AG09309 (cell line): Measurements from ENCODE around the gene MAN1C1.

Source experiments
- DNase-seq: peaks from one replicate; pipeline ENCODE4 v3.0.0-alpha.2; 2010; ENCODE audit warnings: low read depth
- H3K4me3 ChIP-seq: 2 replicates; pipeline ENCODE4 v1.5.1; 2011; ENCODE audit warnings: mild to moderate bottlenecking, low read depth, low read length, moderate library complexity; ENCODE audit not compliant: control insufficient read depth
- CTCF ChIP-seq: IDR thresholded peaks from 2 replicates; pipeline ENCODE4 v1.5.1; 2011; ENCODE audit warnings: mild to moderate bottlenecking, low read depth, low read length, inconsistent platforms; ENCODE audit not compliant: insufficient read depth, control insufficient read depth; ENCODE audit errors: missing control alignments

Gene MAN1C1

GRCh38 chr1:25755475-25756125 is 139.0 kb downstream of the MAN1C1 start:
- no peak for DNase-seq
- TF ChIP-seq CTCF: no peak
- H3K4me3 ChIP-seq: no peak overlapping the region

GRCh38 chr1:25756215-25756614 is 139.6 kb downstream of the MAN1C1 start:
- DNase-seq: no peak
- H3K4me3 ChIP-seq: no peak overlapping the region
- no peak for TF ChIP-seq CTCF

- no peak for DNase-seq
- H3K4me3 ChIP-seq: no peak overlapping the region
- TF ChIP-seq CTCF: no peak
These were observed 140.7 kb downstream of the MAN1C1 start for GRCh38 chr1:25757151-25757845.

- no peak for DNase-seq
- no peak for TF ChIP-seq CTCF
- no peak overlapping the region for H3K4me3 ChIP-seq
These were observed 141.2 kb downstream of the MAN1C1 start for GRCh38 chr1:25757846-25758185.

GRCh38 chr1:25758466-25759070 is 142.0 kb downstream of the MAN1C1 start:
- TF ChIP-seq CTCF: no peak
- DNase-seq: no peak

GRCh38 chr1:25760122-25760719 is 143.6 kb downstream of the MAN1C1 start:
- no peak for DNase-seq
- TF ChIP-seq CTCF: no peak
- no peak overlapping the region for H3K4me3 ChIP-seq

More at GRCh38 chr1:25758466-25759070, 142.0 kb downstream of the MAN1C1 start:
- H3K4me3 ChIP-seq: no peak overlapping the region
